ENCODE measurements around the gene TREML4. TPM values are rescaled to one million over a fixed set of nuclear protein-coding genes. Genes with fewer than 3 reads are reported as not detected.
"Not testable (repeated sequence)": the region's sequence is repeated elsewhere in the genome, so short reads cannot be mapped to it uniquely, and the experiment has no call there.

TREML4 gene
- total RNA-seq, 1 experiment from 2014 or later = not detected

GRCh38 chr6:41236276-41236675 lies 8.1 kb downstream of the TREML4 start:
- no peak overlapping the region for H3K27ac Mint-ChIP-seq (ENCODE audit: unreplicated experiment)
- POLR2A ChIA-PET = no interaction called here
- H3K27me3 Mint-ChIP-seq (ENCODE audit: insufficient read depth, unreplicated experiment) = peaks cover 34% of the 10 kb centered on the region
- no peak for DNase-seq
- no peaks in the 10 kb centered on the region for H3K27me3 ChIP-seq (replicated peaks; ENCODE audit: control insufficient read depth, insufficient read depth, low read length)
- BruUV-seq (replicated peaks) = no TSS peak
- H3K9me3 ChIP-seq = no peaks in the 10 kb centered on the region
- H3K36me3 ChIP-seq (ENCODE audit: control insufficient read depth, insufficient read depth, low read length) = no peaks in the 10 kb centered on the region
- CTCF ChIA-PET = no interaction called here
- TF ChIP-seq, protein P1, sequence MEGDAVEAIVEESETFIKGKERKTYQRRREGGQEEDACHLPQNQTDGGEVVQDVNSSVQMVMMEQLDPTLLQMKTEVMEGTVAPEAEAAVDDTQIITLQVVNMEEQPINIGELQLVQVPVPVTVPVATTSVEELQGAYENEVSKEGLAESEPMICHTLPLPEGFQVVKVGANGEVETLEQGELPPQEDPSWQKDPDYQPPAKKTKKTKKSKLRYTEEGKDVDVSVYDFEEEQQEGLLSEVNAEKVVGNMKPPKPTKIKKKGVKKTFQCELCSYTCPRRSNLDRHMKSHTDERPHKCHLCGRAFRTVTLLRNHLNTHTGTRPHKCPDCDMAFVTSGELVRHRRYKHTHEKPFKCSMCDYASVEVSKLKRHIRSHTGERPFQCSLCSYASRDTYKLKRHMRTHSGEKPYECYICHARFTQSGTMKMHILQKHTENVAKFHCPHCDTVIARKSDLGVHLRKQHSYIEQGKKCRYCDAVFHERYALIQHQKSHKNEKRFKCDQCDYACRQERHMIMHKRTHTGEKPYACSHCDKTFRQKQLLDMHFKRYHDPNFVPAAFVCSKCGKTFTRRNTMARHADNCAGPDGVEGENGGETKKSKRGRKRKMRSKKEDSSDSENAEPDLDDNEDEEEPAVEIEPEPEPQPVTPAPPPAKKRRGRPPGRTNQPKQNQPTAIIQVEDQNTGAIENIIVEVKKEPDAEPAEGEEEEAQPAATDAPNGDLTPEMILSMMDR (IDR thresholded peaks at IDR 0.05; ENCODE audit: insufficient read depth in 1 of 2, low read depth in 1 of 2, low read length in 1 of 2, severe bottlenecking in 1 of 2, unreplicated experiment in 1 of 2) = no peak
- no peaks in the 10 kb centered on the region for H3K4me1 Mint-ChIP-seq (ENCODE audit: low read depth, unreplicated experiment)
- H3K4me3 ChIP-seq (ENCODE audit: low read depth, low read length) = no peak overlapping the region
- intact Hi-C loops (cut with micrococcal nuclease; ENCODE audit: unreplicated experiment) = no loop called here
- H3K4me3 Mint-ChIP-seq (ENCODE audit: unreplicated experiment) = no peak overlapping the region
- H3K9me3 Mint-ChIP-seq (ENCODE audit: unreplicated experiment) = no peaks in the 10 kb centered on the region
- H3K4me1 ChIP-seq = no peaks in the 10 kb centered on the region
- H3K36me3 Mint-ChIP-seq (ENCODE audit: insufficient read depth, unreplicated experiment) = no peaks in the 10 kb centered on the region

- H3K4me3 Mint-ChIP-seq (ENCODE audit: unreplicated experiment) = no peak overlapping the region
- Histone ChIP-seq H3K9me3 (no peaks in the 10 kb centered on the region), H3K27me3 (replicated peaks; ENCODE audit: control insufficient read depth, insufficient read depth, low read length) (no peaks in the 10 kb centered on the region; the same call in 1 of the 2 replicates), H3K36me3 (ENCODE audit: control insufficient read depth, insufficient read depth, low read length) (no peaks in the 10 kb centered on the region), H3K4me1 (no peaks in the 10 kb centered on the region), H3K4me3 (ENCODE audit: low read depth, low read length) (no peak overlapping the region)
- TF ChIP-seq, protein P1 (IDR thresholded peaks at IDR 0.05; ENCODE audit: insufficient read depth in 1 of 2, low read depth in 1 of 2, low read length in 1 of 2, severe bottlenecking in 1 of 2, unreplicated experiment in 1 of 2) = no peak
- ChIA-PET CTCF (no interaction called here), POLR2A (no interaction called here)
- H3K27me3 Mint-ChIP-seq (ENCODE audit: insufficient read depth, unreplicated experiment) = peaks cover 34% of the 10 kb centered on the region
- no peaks in the 10 kb centered on the region for H3K4me1 Mint-ChIP-seq (ENCODE audit: low read depth, unreplicated experiment)
- no TSS peak for BruUV-seq (replicated peaks)
- no peak overlapping the region for H3K27ac Mint-ChIP-seq (ENCODE audit: unreplicated experiment)
- H3K36me3 Mint-ChIP-seq (ENCODE audit: insufficient read depth, unreplicated experiment) = no peaks in the 10 kb centered on the region
- intact Hi-C loops (cut with micrococcal nuclease; ENCODE audit: unreplicated experiment) = no loop called here
- no peak for DNase-seq
- H3K9me3 Mint-ChIP-seq (ENCODE audit: unreplicated experiment) = no peaks in the 10 kb centered on the region
These were observed 9.0 kb downstream of the TREML4 start for GRCh38 chr6:41237128-41237527.

DNA sequence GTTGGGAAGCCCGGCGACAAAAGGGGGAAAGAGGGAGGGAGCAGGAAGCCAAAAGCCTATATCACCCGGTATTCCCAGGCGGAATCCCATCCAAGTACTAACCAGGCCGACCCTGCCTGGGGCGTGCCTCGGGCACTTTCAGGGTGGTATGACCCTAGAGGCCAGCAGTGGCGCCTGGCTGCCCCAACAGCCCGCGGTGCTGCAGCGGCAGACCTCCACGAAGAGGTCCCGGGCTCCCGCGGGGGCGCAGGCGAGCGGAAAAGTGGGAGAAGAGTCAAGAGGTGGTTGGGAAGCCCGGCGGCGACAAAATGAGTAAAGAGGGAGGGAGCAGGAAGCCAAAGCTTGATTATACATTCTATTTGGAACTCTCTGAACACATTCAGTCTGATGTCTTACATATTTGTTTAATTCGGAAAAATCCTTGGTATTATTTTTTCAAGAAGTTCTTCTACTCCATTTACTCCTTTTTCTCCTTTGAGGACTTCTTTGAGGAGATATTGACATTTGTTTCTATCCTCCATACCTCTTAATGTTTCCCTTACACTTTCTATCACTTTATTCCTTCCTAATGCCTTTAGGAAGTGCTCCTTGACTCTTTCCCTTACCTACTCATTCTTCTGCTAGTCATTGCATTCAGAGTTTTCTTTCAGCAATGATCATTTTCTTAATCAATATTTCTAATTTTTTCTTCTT lies 11.5 kb downstream of the TREML4 start:
- intact Hi-C loops (cut with micrococcal nuclease; ENCODE audit: unreplicated experiment) = no loop called here
- peaks cover 40% of the 10 kb centered on the region for H3K27me3 Mint-ChIP-seq (ENCODE audit: insufficient read depth, unreplicated experiment)

DNA sequence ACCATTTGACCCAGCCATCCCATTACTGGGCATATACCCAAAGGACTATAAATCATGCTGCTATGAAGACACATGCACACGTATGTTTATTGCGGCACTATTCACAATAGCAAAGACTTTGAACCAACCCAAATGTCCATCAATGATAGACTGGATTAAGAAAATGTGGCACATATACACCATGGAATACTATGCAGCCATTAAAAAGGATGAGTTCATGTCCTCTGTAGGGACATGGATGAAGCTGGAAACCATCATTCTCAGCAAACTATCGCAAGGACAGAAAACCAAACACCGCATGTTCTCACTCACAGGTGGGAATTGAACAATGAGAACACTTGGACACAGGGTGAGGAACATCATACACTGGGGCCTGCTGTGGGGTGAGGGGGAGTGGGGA lies 18.4 kb downstream of the TREML4 start:
- H3K36me3 ChIP-seq (ENCODE audit: control insufficient read depth, insufficient read depth, low read length); H3K27ac Mint-ChIP-seq (ENCODE audit: unreplicated experiment); H3K4me1 ChIP-seq; H3K4me1 Mint-ChIP-seq (ENCODE audit: low read depth, unreplicated experiment); H3K27me3 ChIP-seq (replicated peaks; ENCODE audit: control insufficient read depth, insufficient read depth, low read length); intact Hi-C loops (cut with micrococcal nuclease; ENCODE audit: unreplicated experiment); POLR2A ChIA-PET; H3K9me3 Mint-ChIP-seq (ENCODE audit: unreplicated experiment); DNase-seq; H3K9me3 ChIP-seq; CTCF ChIA-PET; H3K36me3 Mint-ChIP-seq (ENCODE audit: insufficient read depth, unreplicated experiment); H3K4me3 ChIP-seq (ENCODE audit: low read depth, low read length); BruUV-seq (replicated peaks); H3K4me3 Mint-ChIP-seq (ENCODE audit: unreplicated experiment): not testable (repeated sequence)
- H3K27me3 Mint-ChIP-seq (ENCODE audit: insufficient read depth, unreplicated experiment) = peaks cover 16% of the 10 kb centered on the region

More for the DNA sequence above, 11.5 kb downstream of the TREML4 start:
- H3K36me3 Mint-ChIP-seq (ENCODE audit: insufficient read depth, unreplicated experiment) = no peaks in the 10 kb centered on the region
- ChIA-PET POLR2A (no interaction called here), CTCF (no interaction called here)
- H3K9me3 ChIP-seq = no peaks in the 10 kb centered on the region
- H3K9me3 Mint-ChIP-seq (ENCODE audit: unreplicated experiment) = no peaks in the 10 kb centered on the region
- TF ChIP-seq, protein P1 (IDR thresholded peaks at IDR 0.05; ENCODE audit: insufficient read depth in 1 of 2, low read depth in 1 of 2, low read length in 1 of 2, severe bottlenecking in 1 of 2, unreplicated experiment in 1 of 2) = no peak
- H3K27ac Mint-ChIP-seq (ENCODE audit: unreplicated experiment) = no peak overlapping the region
- H3K4me3 Mint-ChIP-seq (ENCODE audit: unreplicated experiment) = no peak overlapping the region
- DNase-seq = no peak
- BruUV-seq (replicated peaks) = no TSS peak
- H3K27me3 ChIP-seq (replicated peaks; ENCODE audit: control insufficient read depth, insufficient read depth, low read length) = no peaks in the 10 kb centered on the region; the same call in 1 of the 2 replicates
- H3K36me3 ChIP-seq (ENCODE audit: control insufficient read depth, insufficient read depth, low read length) = no peaks in the 10 kb centered on the region
- no peak overlapping the region for H3K4me3 ChIP-seq (ENCODE audit: low read depth, low read length)
- no peaks in the 10 kb centered on the region for H3K4me1 Mint-ChIP-seq (ENCODE audit: low read depth, unreplicated experiment)
- H3K4me1 ChIP-seq = no peaks in the 10 kb centered on the region
